NCI-H2227 (cell line): ENCODE data around the gene KLF9.

Experiments
- DNase-seq: peaks from one replicate; lab custom pipeline; 2025; ENCODE audit not compliant: unreplicated experiment; lab: John Stamatoyannopoulos, UW

Gene KLF9

DNA sequence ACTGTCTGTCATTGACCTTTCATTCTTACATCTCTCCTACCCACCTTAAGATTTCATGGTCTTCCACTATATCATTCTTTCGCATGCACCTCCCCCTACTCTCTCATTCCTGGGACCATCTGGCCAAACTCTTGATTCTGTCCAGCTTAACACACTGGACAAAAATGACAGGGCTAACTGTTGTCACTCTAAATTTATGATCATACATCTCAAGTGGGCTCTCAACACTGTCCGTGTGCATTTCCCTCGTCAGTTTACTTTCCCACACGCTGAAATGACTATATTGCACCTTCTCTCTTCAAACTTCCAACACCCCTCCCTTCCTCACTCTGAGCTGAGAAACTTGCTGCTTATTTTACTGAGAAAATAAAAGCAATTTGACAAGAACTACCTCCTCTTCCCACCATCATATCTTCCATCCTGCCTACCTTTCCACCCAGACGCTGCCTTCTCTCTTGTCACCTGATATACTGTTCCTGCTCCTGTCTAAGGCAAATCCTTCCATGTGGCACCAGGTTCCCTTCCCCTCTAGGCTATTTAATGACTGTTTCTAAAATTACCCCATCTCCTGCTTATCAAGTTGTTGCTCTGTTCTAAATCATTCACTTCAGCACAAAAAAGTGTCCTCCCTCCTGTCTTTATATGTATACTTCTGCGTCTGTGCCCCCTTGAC is 8.1 kb upstream of the KLF9 start:
- no peak for DNase-seq

DNA sequence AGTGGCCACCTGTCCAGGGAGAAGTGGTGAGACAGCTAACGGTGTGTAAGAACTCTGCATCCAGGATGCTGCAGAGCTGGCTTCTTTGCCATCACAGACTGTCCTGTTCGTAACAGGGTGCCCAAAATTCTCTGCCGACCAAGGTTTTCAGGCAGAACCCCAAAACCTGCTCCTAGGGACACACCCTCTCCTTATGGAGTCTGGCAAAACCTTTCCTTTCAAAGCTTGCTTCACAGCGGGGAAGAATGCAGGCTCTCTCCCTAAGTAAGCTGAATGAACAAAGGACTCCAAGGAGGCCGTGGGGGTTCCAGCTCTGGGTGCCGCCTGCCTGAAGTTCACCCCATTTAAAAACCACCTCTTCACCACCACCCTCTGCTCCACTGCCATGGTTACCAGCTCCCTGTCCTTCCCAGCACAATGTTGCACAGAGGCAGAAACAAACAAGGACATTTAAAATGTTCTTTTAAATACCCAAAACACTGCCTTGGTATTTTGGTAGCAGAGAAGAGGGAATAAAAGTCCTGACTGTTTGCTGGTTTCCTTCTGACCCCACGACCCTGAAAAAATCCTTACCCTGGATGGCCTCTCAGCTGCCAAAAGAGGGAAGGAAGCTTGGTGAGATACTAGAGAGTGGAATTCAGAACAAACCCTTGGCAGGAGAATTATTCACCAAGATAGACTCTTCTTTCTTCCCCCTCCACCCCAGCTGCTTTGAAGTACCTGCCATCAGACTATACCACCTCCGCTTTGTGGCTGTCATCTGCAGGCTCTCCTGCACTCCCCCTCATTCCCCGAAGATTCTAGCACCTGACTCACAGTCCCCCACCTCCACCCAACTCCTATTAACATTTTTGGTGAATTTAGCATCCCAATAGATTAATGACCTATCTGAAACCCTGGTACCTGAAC is 7.1 kb upstream of the KLF9 start:
- no peak for DNase-seq

DNA sequence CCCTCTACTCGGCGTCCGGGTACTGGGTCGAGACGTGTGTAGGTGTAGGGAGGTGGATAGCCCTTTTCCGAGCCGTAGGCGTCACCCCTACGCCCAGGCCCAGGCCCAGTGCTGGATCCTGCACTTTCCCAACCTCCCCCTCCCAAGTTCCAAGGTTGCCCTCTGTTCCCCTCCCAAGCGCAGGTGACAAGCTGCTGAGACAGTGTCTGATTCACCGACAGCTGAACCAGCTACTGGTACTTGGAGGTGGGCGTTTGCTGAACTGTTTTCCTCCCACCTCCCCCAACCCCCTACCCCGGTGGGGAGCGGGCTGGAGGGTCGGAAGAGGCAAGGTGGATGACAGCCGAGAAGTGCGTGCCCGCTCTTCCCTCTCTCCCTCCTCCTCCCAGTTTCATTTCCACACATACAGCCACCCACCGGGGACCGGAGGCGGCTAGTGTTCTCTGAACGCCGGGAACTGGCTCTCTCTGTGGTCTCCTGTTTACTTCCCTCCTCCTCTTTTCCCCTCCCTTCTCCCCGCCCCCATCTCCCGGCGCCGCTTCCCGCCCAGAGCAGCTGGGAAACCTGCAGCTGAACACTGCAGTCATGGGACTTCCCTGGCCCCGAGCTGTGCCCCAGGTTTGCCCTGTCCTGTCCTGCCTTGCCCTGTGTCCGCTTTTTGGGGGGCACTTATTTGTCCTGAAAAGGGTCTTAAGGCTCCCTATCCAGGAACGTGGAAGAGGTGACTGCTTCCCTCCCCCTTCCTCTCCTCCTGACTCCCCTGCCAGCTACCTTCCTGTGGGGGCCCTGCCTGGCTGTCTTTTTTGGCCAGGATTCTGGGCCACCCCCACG is 6.2 kb upstream of the KLF9 start:
- peak; percentile 88 for DNase-seq

DNA sequence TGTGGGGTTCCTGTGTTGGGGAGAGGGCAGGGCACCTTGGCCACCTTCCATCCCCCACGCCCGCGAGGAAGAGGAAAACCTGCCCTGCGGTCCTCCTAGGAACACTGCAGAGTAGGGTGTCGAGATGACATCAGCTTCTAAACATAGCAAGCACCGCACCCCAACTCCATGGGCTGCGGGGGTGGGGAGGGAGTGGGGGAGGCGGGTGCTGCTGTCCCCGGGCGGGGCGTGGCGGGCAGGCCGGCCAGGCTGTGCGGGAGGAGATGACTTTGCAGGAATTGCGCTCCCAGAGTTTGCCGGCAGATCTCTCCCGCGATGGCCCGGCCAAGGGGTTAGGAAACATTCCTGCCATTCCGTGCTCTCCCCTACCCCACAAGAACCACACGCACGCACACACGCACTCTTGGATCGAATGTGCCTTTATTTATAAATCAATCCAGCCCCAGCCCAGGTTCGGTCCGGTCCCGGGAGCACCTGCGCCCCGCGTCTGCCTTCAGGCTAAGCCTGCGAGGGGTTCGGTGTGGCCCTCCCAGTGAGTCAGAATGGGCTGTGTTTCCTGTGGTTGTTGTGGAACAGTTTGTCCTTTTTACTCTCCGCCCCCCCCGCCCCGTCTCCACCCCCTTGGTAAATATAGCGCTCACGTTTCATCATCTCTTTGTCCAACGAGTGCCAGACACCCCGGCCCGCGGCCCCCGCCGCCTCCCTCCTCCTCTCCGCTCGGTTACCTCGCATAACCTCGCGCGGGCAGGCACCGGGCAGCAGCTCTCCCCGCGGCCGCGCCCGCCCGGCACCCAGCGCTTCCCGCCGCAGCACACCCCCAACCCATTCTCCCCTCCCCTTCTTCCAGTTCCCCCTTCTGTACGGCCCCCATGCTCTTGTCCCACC is 5.3 kb upstream of the KLF9 start:
- peak; percentile 91 for DNase-seq

DNA sequence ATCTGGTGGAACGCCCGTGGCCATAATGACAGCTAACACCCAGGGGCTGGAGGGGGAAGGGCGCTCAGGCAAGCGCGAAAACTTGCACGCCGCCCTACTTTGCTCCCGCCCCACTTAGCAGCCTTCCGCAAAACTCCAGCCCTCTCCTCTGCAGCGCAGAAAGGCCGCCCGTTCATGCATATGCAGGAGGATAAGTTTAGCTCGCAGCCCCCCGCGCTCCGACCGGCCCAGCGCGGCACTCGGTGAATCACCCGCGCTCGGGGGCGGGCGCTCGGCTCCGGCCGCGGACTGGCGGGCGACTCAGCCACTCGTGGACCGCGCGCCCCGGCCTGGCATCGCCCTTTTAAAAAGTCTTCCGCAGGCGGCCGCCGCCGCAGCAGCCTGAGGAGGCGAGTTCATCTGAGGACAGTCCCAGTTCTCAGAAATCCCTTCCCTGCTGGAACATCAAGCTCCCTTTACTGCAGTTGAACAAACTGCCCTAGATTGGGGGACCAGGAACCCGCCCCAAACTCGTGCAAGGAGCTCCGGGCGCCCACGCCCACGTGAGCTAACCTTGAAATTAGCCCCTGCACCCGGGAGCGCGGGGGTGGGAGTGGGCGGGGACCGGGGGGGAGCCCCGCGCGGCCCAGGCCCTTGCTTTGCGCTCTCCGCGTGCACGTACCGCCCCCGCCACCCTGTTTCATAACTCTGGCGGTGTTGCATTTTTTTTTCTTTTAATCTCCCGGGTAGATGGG is 4.5 kb upstream of the KLF9 start:
- DNase-seq = peak; percentile 94

DNA sequence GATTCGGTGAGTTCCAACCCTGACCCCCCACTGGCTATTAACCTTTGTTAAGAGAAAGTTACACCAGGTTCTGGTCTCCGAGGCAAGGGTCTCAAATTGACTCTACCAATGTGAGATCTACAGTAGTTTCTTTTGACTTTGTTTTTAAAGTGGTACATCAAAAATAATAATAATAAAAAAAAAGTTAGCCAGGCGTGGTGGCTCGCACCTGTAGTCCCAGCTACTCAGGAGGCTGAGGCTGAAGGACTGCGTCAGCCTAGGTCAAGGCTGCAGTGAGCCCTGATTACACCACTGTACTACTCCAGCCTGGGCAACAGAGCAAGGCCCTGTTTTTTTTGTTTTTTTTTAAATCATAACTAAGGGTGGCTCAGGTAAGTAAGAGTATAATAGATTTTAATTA is 1.0 kb upstream of the KLF9 start:
- DNase-seq = no peak

DNA sequence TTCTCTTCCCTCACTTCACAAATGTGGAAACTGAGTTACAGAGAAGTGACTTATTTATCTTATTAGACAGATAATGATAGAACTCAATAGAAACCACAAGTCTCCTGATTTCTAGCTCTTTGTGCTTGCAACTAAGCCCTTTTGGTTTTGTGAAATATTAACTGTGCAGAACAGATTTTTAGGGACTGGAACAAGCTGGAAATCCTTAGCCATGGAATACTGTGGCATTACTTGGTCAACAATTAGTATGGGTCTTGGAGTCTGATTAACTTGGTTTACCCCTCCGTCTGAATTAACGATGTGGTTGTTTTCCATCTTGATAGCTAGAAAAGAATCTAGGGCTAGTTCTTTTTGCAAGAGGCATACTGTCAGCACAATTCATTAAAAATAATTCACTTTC is 584 bp upstream of the KLF9 start:
- DNase-seq = no peak

- DNase-seq = peak; percentile 65
Measured at GRCh38 chr9:70413464-70413798, 1.0 kb downstream of the KLF9 start.

DNA sequence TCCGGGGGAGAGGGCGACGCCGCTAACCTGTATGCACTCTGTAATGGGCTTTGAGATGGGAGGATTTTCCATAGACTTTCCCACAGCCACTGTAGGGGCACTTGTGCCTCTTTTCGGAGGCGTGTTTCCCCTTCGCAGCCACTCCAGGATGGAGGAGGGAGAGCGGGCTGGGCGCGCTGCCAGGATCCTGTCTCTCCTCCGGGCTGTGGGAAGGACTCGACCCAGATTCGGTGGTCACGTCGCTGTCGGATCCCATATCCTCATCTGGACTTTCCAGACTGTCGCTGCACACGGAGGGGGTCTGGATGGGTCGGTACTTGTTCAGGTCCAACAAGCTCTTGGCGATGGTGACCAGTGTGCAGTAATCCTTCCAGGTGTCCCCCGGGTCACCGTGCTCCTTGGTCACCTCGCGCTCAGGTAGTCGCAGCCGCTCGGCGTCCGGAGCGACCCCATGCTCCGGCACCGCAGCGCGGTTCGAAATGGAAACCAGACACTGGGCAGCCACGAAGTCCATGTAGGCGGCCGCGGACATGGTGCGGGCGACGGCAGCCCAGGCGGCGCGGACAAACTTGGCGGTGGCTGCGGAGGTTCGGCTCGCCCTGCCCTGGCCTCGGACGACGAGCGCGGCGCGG is 1.5 kb downstream of the KLF9 start:
- peak; percentile 66 for DNase-seq

DNA sequence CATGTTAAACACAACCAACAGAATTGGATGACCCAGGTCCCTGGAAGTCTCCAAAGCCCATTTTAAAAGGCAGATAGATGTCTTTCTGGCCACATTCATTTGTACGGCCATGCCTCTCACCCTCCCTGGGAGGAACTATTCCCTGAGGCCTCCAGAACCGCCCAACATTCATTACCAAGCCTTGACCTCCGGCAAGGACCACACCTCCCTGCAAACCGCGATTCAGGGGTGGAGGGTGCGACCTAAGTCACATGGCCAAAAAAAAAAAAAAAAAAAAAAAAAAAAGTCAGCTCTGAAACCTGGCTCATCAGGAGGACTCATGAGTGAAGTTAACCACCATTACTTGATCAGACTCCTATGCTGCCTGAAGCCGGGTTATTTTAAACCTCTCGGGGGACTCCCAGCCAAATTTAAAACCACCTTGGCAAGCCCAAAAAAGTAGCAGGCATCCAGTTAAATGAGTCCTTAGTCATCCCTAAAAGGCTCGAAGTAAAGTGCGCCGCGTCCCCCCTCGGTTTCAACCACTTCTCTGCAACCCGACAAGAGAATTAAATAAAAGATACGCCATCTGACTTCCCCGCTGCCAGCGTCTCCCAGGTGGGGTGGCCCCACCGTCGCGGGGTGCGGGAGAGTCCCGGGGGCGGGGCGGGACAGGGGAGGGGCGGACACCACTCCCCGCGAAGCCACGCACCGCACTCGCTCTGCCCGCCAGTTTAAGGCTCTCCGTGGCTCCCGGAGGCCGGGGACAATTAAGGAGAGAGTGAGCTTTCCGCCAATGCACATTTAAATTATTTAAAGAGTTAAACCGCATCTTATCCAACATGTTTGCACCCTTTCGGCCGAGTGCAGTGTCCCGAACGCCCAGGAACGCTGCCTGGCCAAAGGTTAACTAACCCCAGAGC is 2.3 kb downstream of the KLF9 start:
- peak; percentile 37 for DNase-seq

DNA sequence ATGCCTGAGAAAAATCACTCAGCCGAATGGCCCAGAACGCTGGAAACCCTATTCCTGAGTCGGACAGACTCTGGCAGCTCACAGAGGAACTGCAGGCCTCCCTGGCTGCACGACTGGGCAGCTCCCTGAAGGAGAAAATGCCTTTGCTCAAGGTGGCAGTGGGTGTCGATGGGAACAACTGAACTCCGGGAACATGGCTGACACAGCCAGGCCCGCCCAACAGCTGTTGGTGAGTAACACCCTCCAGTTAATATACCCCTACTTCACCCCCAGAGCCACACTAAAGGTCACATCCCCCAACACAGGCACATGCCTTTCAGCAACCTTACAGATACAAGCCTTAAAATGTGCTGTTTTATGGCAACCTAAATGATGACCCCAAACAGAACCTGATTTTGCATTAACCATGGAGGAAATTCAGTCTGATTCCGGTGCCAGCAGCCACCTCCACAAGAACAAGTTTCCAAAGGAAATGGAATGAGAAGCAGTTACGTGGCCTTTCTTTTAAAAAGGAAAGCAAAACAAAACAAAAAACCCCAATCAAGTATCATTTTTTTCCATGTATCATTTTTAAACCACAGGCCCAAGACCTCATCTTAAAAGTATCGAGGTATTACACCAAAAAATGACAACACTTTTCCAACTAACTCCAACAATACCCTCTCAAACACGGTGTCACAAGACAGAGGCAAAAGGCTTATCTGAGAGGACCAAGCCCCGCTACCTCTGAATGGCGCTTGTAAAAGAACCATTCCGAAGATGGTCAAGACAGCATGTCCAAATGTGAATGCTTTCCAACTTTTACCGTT is 3.1 kb downstream of the KLF9 start:
- peak; percentile 23 for DNase-seq

DNA sequence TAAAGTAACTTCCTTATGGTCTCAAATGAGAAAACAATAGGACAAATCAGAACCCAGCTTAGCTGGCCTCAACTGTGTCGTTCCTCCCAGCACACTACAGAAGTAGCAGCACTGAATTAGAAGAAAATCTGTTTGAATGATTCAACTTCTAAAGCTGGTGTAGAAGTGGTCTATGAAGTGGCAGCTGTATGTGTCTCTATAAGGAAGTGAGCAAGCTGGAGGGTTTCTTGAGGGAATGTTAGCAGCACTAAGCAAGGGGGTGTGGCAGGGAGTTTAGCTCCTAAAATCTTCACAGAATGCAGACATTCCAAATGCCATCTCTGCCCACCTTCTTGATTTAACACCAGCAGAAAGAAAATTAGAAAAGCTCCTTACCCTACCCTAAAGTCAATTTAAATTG is 4.1 kb downstream of the KLF9 start:
- DNase-seq = no peak

DNA sequence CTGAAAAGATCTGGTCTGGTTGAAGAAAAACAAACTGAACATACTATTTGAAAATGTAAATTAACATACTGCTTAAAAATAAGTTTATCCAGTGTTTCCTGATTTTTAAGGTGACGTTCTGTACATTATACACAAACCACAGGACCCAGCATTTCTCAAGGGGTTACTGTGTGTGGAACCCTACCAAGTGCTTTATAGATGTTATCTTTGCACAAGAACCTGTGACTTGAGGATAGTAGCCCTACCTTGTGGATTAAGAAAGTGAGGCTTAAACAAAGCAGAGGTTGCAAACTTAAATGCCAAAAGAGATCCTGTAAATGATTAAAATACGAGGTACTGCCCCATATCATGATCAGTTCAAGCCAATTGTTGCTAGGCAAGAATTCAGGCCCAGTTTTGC is 4.7 kb downstream of the KLF9 start:
- no peak for DNase-seq

- DNase-seq = no peak
Measured at GRCh38 chr9:70409280-70409679, 5.2 kb downstream of the KLF9 start.

GRCh38 chr9:70408393-70409040 is 5.9 kb downstream of the KLF9 start:
- no peak for DNase-seq

DNA sequence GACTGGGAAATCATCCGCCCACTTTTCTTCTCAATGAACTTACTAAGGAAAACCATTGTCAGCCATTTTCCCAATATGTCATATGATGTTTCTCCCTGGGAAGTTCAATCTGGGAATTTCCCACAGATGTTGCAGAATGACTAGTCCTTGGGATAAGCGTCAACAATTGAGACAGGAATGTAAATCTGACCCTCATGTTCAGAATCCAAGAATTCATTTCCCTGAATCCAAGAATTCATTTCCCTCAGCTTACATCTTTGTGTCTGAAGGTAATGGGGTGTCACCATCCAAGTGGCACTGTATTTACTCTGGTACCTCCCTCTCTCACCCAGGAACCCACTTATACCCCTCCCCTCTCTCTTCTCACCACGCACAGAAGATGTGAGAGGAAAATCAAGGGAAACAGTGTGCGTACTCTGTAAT is 7.4 kb downstream of the KLF9 start:
- peak; percentile 75 for DNase-seq

GRCh38 chr9:70406434-70406862 is 8.0 kb downstream of the KLF9 start:
- peak; percentile 75 for DNase-seq
